Naive thymus-derived CD4-positive, alpha-beta T cell (primary cell): ENCODE data around the gene KRTAP10-5. TPM values are rescaled to one million over a fixed set of nuclear protein-coding genes. Genes with fewer than 3 reads are reported as not detected.
A peak's percentile ranks its signal among the peaks of the same experiment; 100 is the strongest.
"Not testable (repeated sequence)": the region's sequence is repeated elsewhere in the genome, so short reads cannot be mapped to it uniquely, and the experiment has no call there.

Experiments used
- ATAC-seq: fragments of 150-1000 bp; cut with Tn5 transposase; 2 replicates; pipeline ENCODE4 v1.10.0; 2021; ENCODE audit warnings: mild to moderate bottlenecking, moderate library complexity
- CTCF ChIA-PET: fragments of 350-600 bp; sonication (Branson Sonifier 250); formaldehyde crosslinking; loops from one replicate; lab custom pipeline; 2021; ENCODE audit warnings: antibody characterized with exemption; lab: Charles Lee
- POLR2A ChIA-PET: fragments of 350-600 bp; sonication (Branson Sonifier 250); formaldehyde crosslinking; loops from one replicate; lab custom pipeline; 2021; ENCODE audit warnings: antibody characterized with exemption, inconsistent platforms; lab: Charles Lee
- DNase-seq, 9 donors: peaks; one replicate each; pipeline versions ENCODE4 v3.0.0 to v3.0.0-alpha.2; 2020 to 2022; ENCODE audit warnings: mixed read lengths in 1 of 9
- H3K27ac ChIP-seq: one replicate; pipeline ENCODE4 v1.7.0; 2013; ENCODE audit warnings: mild to moderate bottlenecking, low read depth, low read length, moderate library complexity
- H3K27me3 ChIP-seq, 2 donors: one replicate each; pipeline ENCODE4 v1.7.0; 2013; ENCODE audit warnings: low read length in 2 of 2, mild to moderate bottlenecking in 2 of 2, moderate library complexity in 2 of 2; ENCODE audit not compliant: control insufficient read depth in 2 of 2, insufficient read depth in 2 of 2
- H3K36me3 ChIP-seq, 3 experiments: 1 replicate in 2 of 3; 2 replicates in 1 of 3; pipeline ENCODE4 v1.7.0; 2013; ENCODE audit warnings: low read length in 3 of 3, mild to moderate bottlenecking in 3 of 3, moderate library complexity in 1 of 3; ENCODE audit not compliant: insufficient read depth in 3 of 3, control insufficient read depth in 2 of 3
- H3K4me1 ChIP-seq, 2 donors: one replicate each; pipeline ENCODE4 v1.7.0; 2013; ENCODE audit warnings: low read length in 2 of 2, mild to moderate bottlenecking in 2 of 2, moderate library complexity in 1 of 2; ENCODE audit not compliant: control insufficient read depth in 2 of 2, insufficient read depth in 2 of 2
- H3K4me3 ChIP-seq: 2 replicates; pipeline ENCODE4 v1.7.0; 2013; ENCODE audit warnings: mild to moderate bottlenecking, low read length
- H3K9me3 ChIP-seq, 3 experiments: 1 replicate in 2 of 3; 2 replicates in 1 of 3; pipeline ENCODE4 v1.7.0; 2013; ENCODE audit warnings: low read length in 3 of 3; ENCODE audit not compliant: control insufficient read depth in 2 of 3
- H3K27ac Mint-ChIP-seq, 9 donors: one replicate each; pipeline ENCODE4 v1.8.0; 2020 to 2022; ENCODE audit warnings: mixed read lengths in 9 of 9, mild to moderate bottlenecking in 8 of 9, moderate library complexity in 5 of 9, inconsistent platforms in 2 of 9
- H3K27me3 Mint-ChIP-seq, 5 donors: one replicate each; pipeline ENCODE4 v1.8.0; 2021 to 2022; ENCODE audit warnings: mixed read lengths in 5 of 5, mild to moderate bottlenecking in 1 of 5
- H3K36me3 Mint-ChIP-seq, 5 donors: one replicate each; pipeline ENCODE4 v1.8.0; 2020 to 2022; ENCODE audit warnings: mixed read lengths in 5 of 5, mild to moderate bottlenecking in 3 of 5, inconsistent platforms in 1 of 5
- H3K4me1 Mint-ChIP-seq, 7 donors: one replicate each; pipeline ENCODE4 v1.8.0; 2020 to 2022; ENCODE audit warnings: mixed read lengths in 7 of 7, mild to moderate bottlenecking in 3 of 7, inconsistent platforms in 1 of 7
- H3K4me3 Mint-ChIP-seq, 10 donors: one replicate each; pipeline ENCODE4 v1.8.0; 2020 to 2022; ENCODE audit warnings: mild to moderate bottlenecking in 10 of 10, mixed read lengths in 10 of 10, moderate library complexity in 6 of 10, inconsistent platforms in 2 of 10
- H3K9me3 Mint-ChIP-seq, 11 donors: one replicate each; pipeline ENCODE4 v1.8.0; 2020 to 2022; ENCODE audit warnings: mixed read lengths in 11 of 11, mild to moderate bottlenecking in 4 of 11, inconsistent platforms in 1 of 11, moderate library complexity in 1 of 11
- intact Hi-C, 2 donors: fragments of 100-400 bp; cut with micrococcal nuclease; formaldehyde crosslinking; loops; one replicate each; pipeline ENCODE4 v1.15.1; 2023
- polyA plus RNA-seq, 2 donors: library from polyadenylated mRNA; unstranded; fragments of 300-500 nt; fragmentation: Illumina TruSeq; gene quantifications; one replicate each; pipeline ENCODE4 v1.2.3, GENCODE V29; 2021
- total RNA-seq, 6 experiments: library from RNA in 5 of 6; stranded (reverse) in 5 of 6; gene quantifications; 1 replicate in 5 of 6; 2 replicates in 1 of 6; pipeline ENCODE4 v1.2.3 and lab custom pipeline; 2021 to 2026

KRTAP10-5 gene
- total and polyA plus RNA-seq, 7 experiments from 2014 or later: not detected

DNA sequence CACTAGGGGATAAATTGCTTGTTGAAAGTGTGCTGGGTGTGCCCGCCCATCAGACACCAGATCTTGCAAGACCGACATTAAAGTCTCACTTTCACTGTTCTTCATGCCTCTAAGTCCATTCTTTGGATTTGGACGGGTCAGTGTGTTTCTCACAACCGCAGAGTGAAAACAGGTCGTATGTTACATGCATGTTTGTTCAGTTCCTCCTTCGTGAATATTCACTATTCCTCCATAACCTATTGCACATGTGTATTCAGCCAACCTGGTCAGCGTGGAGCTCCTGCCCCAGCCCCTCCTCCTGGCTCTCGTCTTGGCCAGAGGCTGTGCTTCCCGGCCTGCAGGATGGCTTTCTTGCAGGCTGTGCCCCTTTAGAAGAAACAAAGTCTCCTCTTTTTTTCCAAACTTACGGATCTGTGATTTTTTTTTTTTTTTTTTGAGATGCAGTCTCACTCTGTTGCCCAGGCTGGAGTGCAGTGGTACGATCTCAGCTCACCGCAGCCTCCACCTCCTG lies 14.1 kb upstream of the KRTAP10-5 start:
- H3K9me3 Mint-ChIP-seq: peaks cover 2 to 12% (median 5%) of the 10 kb centered on the region in 11 donors
- peak overlapping the region in 1 of 9 donors; percentile 39 for H3K27ac Mint-ChIP-seq
- no peak overlapping the region for H3K4me3 Mint-ChIP-seq
- no peaks in the 10 kb centered on the region for H3K36me3 ChIP-seq
- H3K9me3 ChIP-seq: no peaks in the 10 kb centered on the region
- DNase-seq (no peak), ATAC-seq (no peak)
- peaks cover 0 to 6% (median 2%) of the 10 kb centered on the region in 7 donors for H3K4me1 Mint-ChIP-seq
- no peak overlapping the region for H3K4me3 ChIP-seq
- H3K4me1 ChIP-seq: no peaks in the 10 kb centered on the region
- no peak overlapping the region for H3K27ac ChIP-seq
- peaks cover 0 to 7% (median 0%) of the 10 kb centered on the region in 5 donors for H3K36me3 Mint-ChIP-seq
- peaks cover 0 to 24% (median 2%) of the 10 kb centered on the region in 5 donors for H3K27me3 Mint-ChIP-seq
- ChIA-PET POLR2A (interaction anchor here (1.4 kb wide), 1 partner anchor 64 kb away, joined by 5 read pairs; the partner anchor contains the start of gene KRTAP12-3), CTCF (no interaction called here)
- no peaks in the 10 kb centered on the region for H3K27me3 ChIP-seq
- intact Hi-C loops: no loop called here

DNA sequence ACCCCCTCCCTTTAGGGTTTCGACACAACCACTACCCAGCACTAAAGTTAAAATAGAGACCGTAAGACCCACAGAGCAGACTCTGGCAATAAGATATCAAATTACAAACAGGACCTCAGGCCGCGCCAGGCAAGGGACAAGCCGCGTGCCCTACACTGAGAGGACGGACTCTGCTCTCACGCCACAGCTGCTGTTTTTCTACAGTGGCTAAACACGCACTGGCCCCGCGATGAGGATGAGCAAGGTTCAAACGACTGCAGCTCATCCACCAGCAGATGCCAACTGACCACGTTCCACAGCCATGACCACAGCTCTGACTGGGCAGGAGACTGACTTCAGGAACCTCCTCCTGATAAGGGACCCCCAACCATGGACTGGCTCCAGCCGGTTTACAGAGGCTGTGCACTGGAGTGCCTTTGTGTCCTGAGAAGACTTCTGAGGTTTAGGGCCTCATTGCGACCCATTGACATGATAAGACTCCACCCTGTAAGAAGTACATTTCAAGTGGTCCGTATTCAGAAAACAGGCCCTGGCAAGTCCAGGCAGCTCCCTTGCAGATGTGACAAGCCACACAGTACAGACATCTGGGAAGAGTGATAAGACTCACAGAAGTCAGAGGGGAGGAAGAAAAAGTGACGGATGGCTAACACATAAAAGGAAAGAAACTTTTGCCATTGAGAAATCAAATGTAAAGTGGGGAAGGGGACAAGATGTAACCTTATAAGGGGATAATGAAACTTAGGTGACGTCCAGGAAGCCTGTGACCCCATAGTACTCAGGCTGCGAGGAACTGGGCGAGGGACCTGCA lies 13.4 kb upstream of the KRTAP10-5 start:
- peaks cover 2 to 9% (median 4%) of the 10 kb centered on the region in 11 donors for H3K9me3 Mint-ChIP-seq
- Histone ChIP-seq H3K36me3 (no peaks in the 10 kb centered on the region), H3K4me3 (no peak overlapping the region), H3K4me1 (no peaks in the 10 kb centered on the region), H3K9me3 (no peaks in the 10 kb centered on the region), H3K27ac (no peak overlapping the region), H3K27me3 (no peaks in the 10 kb centered on the region)
- ChIA-PET CTCF (no interaction called here), POLR2A (no interaction called here)
- peaks cover 0 to 6% (median 2%) of the 10 kb centered on the region in 7 donors for H3K4me1 Mint-ChIP-seq
- H3K4me3 Mint-ChIP-seq: no peak overlapping the region
- peak overlapping the region in 2 of 9 donors; percentile 9 to 70 for H3K27ac Mint-ChIP-seq
- peaks cover 0 to 6% (median 0%) of the 10 kb centered on the region in 5 donors for H3K36me3 Mint-ChIP-seq
- peaks cover 0 to 25% (median 4%) of the 10 kb centered on the region in 5 donors for H3K27me3 Mint-ChIP-seq
- no peak for ATAC-seq
- DNase-seq: no peak
- intact Hi-C loops: no loop called here

DNA sequence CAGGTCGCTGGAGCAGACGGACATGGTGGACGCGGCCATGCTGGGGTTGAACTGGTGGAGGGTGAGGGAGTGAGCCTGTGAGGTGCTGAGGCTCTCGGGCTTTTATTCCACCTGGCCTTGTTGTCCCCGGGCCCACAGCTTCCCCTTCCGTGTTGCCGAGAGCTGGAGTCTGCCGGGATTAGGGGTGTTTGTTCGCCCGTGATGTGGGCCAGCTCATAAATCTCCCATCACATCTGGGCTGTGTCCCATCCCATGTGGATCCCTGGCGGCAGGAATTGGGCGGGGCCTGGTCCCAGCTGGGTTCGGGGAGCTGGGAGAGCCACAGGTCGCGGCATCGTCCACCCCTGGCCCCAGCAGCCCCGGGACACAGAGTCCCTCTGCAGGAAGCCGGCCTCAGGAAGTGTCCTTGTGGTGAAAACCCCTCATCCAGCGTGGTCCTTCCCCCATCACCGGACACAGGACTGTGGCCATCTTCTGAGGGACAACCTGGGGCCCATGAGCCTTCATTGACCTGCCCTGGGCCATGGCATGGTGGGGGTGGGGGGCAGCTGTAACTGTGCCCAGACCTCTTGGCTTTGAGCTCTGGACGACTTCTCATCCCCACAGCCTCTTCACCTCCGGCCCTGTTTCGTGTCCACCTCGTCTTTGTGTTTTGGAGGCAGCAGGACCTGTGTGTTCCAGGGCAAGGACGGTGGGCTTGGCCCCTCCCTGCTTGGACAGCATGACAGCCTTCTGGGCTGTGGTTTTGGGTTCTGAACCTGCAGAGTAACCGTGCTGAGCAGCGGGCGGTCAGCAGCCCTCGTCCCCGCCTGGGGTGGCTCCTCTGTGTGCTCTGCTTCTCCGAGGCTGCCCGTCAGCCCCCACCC lies 12.3 kb upstream of the KRTAP10-5 start, which contains the start of gene KRTAP10-6:
TSS of gene KRTAP10-6 (minus strand) at position 60 of the 866 bp plus-strand sequence. CDS start at position 39, 21 bp downstream.
- H3K9me3 Mint-ChIP-seq: no peaks in the 10 kb centered on the region
- no peak for ATAC-seq

DNA sequence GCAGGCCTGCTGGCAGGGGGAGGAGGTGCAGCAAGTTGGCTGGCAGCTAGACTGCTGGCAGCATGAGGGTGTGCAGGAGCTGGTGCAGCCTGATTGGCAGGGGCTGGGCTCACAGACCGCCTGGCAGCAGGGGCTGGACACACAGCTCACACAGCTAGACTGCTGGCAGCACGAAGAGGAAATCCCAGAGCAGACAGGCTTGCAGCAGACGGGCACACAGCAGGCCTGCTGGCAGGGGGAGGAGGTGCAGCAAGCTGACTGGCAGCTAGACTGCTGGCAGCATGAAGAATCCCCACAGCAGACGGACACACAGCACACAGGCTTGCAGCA lies 11.4 kb upstream of the KRTAP10-5 start:
- H3K4me3 Mint-ChIP-seq, H3K9me3 ChIP-seq, H3K9me3 Mint-ChIP-seq, H3K36me3 ChIP-seq, H3K4me1 Mint-ChIP-seq, H3K36me3 Mint-ChIP-seq, H3K27me3 ChIP-seq, CTCF ChIA-PET, ATAC-seq, H3K4me1 ChIP-seq, H3K4me3 ChIP-seq, H3K27ac ChIP-seq, DNase-seq, H3K27ac Mint-ChIP-seq: not testable (repeated sequence)
- POLR2A ChIA-PET: interaction anchor here (1.1 kb wide), 1 partner anchor 66 kb away, joined by 3 read pairs; the partner anchor contains the start of gene KRTAP12-3
- intact Hi-C loops: loop anchor here (1.0 to 2.0 kb wide), 2 partner anchors 18 to 47 kb away; partner anchors contain the start of gene KRTAP10-4 (in 1 of the 2)
- peaks cover 0 to 25% (median 9%) of the 10 kb centered on the region in 5 donors for H3K27me3 Mint-ChIP-seq

More for the DNA sequence above, 12.3 kb upstream of the KRTAP10-5 start, which contains the start of gene KRTAP10-6:
- Mint-ChIP-seq H3K4me1 (peaks cover 0 to 6% (median 2%) of the 10 kb centered on the region in 7 donors), H3K27me3 (peaks cover 0 to 17% (median 5%) of the 10 kb centered on the region in 5 donors), H3K36me3 (no peaks in the 10 kb centered on the region), H3K27ac (peak within 1 kb of the TSS in 1 of 9 donors; percentile 70), H3K4me3 (peak within 1 kb of the TSS in 1 of 10 donors; percentile 12)
- Histone ChIP-seq H3K9me3 (no peaks in the 10 kb centered on the region), H3K4me3 (no peak within 1 kb of the TSS), H3K4me1 (no peaks in the 10 kb centered on the region), H3K27me3 (no peaks in the 10 kb centered on the region), H3K27ac (no peak within 1 kb of the TSS), H3K36me3 (no peaks in the 10 kb centered on the region)
- CTCF ChIA-PET: no interaction called here
- no peak for DNase-seq
- intact Hi-C loops: loop anchor here in 1 of 2 donors (1.0 kb wide), 1 partner anchor 19 kb away; the partner anchor contains the start of gene KRTAP10-4
- POLR2A ChIA-PET: interaction anchor here (1.1 kb wide), 1 partner anchor 65 kb away, joined by 3 read pairs; the partner anchor contains the start of gene KRTAP12-3

DNA sequence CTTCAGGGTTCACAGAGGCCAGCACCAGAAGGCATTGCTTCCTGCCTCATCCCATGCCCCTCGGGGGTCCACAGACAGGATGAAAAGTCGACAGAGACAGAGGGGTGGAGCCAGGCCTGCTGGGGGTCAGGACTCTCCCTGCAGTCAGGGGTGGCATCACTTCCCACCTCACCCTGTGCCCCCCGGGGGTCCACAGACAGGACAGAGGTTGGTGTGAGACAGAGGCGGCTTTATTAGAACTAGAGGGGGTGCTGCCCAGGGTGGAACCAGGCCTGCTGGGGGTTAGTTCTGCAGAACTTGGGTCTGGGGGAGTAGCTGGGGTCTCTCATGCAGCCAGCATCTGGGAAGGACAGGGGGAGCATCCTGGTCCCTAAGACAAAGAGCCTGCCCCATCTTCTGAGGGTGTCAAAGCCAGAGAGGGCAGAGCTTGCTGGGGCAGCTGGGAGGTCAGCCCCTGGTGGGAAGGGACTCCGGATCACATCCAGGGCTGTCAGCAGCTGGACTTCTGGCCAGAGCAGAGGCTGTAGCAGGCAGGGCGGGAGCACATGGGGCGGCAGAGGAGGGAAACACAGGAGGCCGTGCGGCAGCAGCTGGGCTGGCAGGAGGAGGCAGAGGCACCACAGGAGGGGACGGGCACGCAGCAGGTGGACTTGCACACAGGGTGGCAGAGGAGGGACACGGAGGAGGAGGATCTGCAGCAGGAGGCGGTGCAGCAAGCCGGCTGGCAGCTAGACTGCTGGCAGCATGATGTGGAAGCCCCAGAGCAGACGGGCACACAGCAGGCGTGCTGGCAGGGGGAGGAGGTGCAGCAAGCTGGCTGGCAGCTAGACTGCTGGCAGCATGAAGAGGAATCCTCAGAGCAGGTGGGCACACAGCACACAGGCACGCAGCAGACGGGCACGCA lies 10.7 kb upstream of the KRTAP10-5 start:
- H3K4me1 Mint-ChIP-seq, H3K27ac ChIP-seq, CTCF ChIA-PET, POLR2A ChIA-PET, H3K9me3 ChIP-seq, H3K4me3 ChIP-seq, ATAC-seq, H3K36me3 ChIP-seq, H3K36me3 Mint-ChIP-seq, H3K9me3 Mint-ChIP-seq, H3K27me3 ChIP-seq, H3K4me1 ChIP-seq, H3K4me3 Mint-ChIP-seq, DNase-seq: not testable (repeated sequence)
- intact Hi-C loops: loop anchor here in 1 of 2 donors (2.0 kb wide), 1 partner anchor 48 kb away; no protein-coding TSS in a partner anchor
- peaks cover 0 to 29% (median 15%) of the 10 kb centered on the region in 5 donors for H3K27me3 Mint-ChIP-seq
- peak overlapping the region in 1 of 9 donors; percentile 78 for H3K27ac Mint-ChIP-seq
